GM19238 (cell line): Measurements from ENCODE around the gene HES1.
A peak's percentile ranks its signal among the peaks of the same experiment; 100 is the strongest.
"Not testable (repeated sequence)": the region's sequence is repeated elsewhere in the genome, so short reads cannot be mapped to it uniquely, and the experiment has no call there.

Experiments used
- DNase-seq: peaks from one replicate; pipeline ENCODE4 v3.0.0; 2011; ENCODE audit warnings: low spot score; ENCODE audit not compliant: insufficient read length

The HES1 gene

GRCh38 chr3:194135806-194136518 is at the start of gene HES1:
Gene HES1, plus strand, starts transcription at chr3:194136148. Its CDS starts 233 bp downstream, at chr3:194136381.
- DNase-seq: peak; percentile 75

- no peak for DNase-seq
Measured at GRCh38 chr3:194086388-194087075, 49.4 kb upstream of the HES1 start.

GRCh38 chr3:194087280-194087679 is 48.7 kb upstream of the HES1 start:
- no peak for DNase-seq

- no peak for DNase-seq
Measured at GRCh38 chr3:194087995-194088855, 47.7 kb upstream of the HES1 start.

GRCh38 chr3:194089357-194090177 is 46.4 kb upstream of the HES1 start:
- DNase-seq: peak; percentile 38

GRCh38 chr3:194090178-194090555 is 45.8 kb upstream of the HES1 start:
- DNase-seq: not testable (repeated sequence)

GRCh38 chr3:194090716-194091115 is 45.2 kb upstream of the HES1 start:
- no peak for DNase-seq

GRCh38 chr3:194091141-194091540 is 44.8 kb upstream of the HES1 start:
- no peak for DNase-seq

GRCh38 chr3:194091897-194092296 is 44.1 kb upstream of the HES1 start:
- not testable (repeated sequence) for DNase-seq

GRCh38 chr3:194092881-194093301 is 43.1 kb upstream of the HES1 start:
- no peak for DNase-seq

GRCh38 chr3:194093842-194094241 is 42.1 kb upstream of the HES1 start:
- DNase-seq: no peak

- no peak for DNase-seq
Measured at GRCh38 chr3:194095464-194095863, 40.5 kb upstream of the HES1 start.

GRCh38 chr3:194095902-194096301 is 40.0 kb upstream of the HES1 start:
- no peak for DNase-seq

GRCh38 chr3:194097141-194097882 is 38.6 kb upstream of the HES1 start:
- no peak for DNase-seq

GRCh38 chr3:194098081-194098842 is 37.7 kb upstream of the HES1 start:
- DNase-seq: no peak

- no peak for DNase-seq
Measured at GRCh38 chr3:194098843-194099183, 37.1 kb upstream of the HES1 start.

- DNase-seq: no peak
Measured at GRCh38 chr3:194099215-194099614, 36.7 kb upstream of the HES1 start.

- peak; percentile 65 for DNase-seq
Measured at GRCh38 chr3:194100856-194101390, 35.0 kb upstream of the HES1 start.

GRCh38 chr3:194101592-194102432 is 34.1 kb upstream of the HES1 start:
- DNase-seq: no peak
